ENCODE results near the gene SLC33A1. TPM values are rescaled to one million over a fixed set of nuclear protein-coding genes. Genes with fewer than 3 reads are reported as not detected.

SLC33A1 gene
- polyA plus RNA-seq (2013, experiment 1 of 2) = 21.6 TPM
- 24.3 TPM for polyA plus RNA-seq (2013, experiment 2 of 2)

- H3K18ac ChIP-seq (ENCODE audit: low read depth in 1 of 2, low read length in 2 of 2) = peak within 1 kb of the TSS; percentile 96 to 98
- DNase-seq = peak; percentile 99
- H3K9me3 ChIP-seq (ENCODE audit: control insufficient read depth, low read length) = no peaks in the 10 kb centered on the region
- peak within 1 kb of the TSS; percentile 85 for H4K91ac ChIP-seq (ENCODE audit: low read length)
- peak within 1 kb of the TSS; percentile 93 to 98 for H3K4me3 ChIP-seq (ENCODE audit: insufficient read depth in 1 of 2, low read depth in 1 of 2, low read length in 2 of 2)
- peak within 1 kb of the TSS; percentile 54 for H2AK5ac ChIP-seq (ENCODE audit: low read length, severe bottlenecking)
- H2BK5ac ChIP-seq (ENCODE audit: low read depth, low read length, poor library complexity, severe bottlenecking) = peak within 1 kb of the TSS; percentile 61
- peak within 1 kb of the TSS; percentile 96 for H2AFZ ChIP-seq (ENCODE audit: low read depth, low read length)
- peaks cover 8% of the 10 kb centered on the region for H3K4me1 ChIP-seq (ENCODE audit: control insufficient read depth, insufficient read depth, low read depth, low read length)
- peak within 1 kb of the TSS; percentile 81 for H3K27ac ChIP-seq (ENCODE audit: low read length, poor library complexity, severe bottlenecking)
- H3K4me2 ChIP-seq (ENCODE audit: low read length, poor library complexity, severe bottlenecking) = peak within 1 kb of the TSS; percentile 97
- H3K14ac ChIP-seq (ENCODE audit: low read length in 2 of 2) = peak within 1 kb of the TSS in 1 of 2 experiments; percentile 93
- peak within 1 kb of the TSS; percentile 61 for H2BK120ac ChIP-seq (ENCODE audit: low read depth, low read length)
- WGBS = 3% methylated on average over 50 of the region's 50 CpGs
- peak within 1 kb of the TSS; percentile 41 to 83 for H3K23ac ChIP-seq (ENCODE audit: low read length in 2 of 2)
- peaks cover 8% of the 10 kb centered on the region for H3K79me1 ChIP-seq (replicated peaks; ENCODE audit: low read length, poor library complexity, severe bottlenecking)
- peak within 1 kb of the TSS; percentile 98 for H3K9ac ChIP-seq (ENCODE audit: low read length)
- H2BK15ac ChIP-seq (ENCODE audit: low read depth, poor library complexity, severe bottlenecking) = no peak within 1 kb of the TSS
- peak within 1 kb of the TSS; percentile 88 to 91 for H3K4ac ChIP-seq (ENCODE audit: low read depth in 1 of 2, low read length in 2 of 2)
- peak within 1 kb of the TSS in 1 of 2 experiments; percentile 54 for H2BK12ac ChIP-seq (ENCODE audit: low read length in 2 of 2)
- H4K8ac ChIP-seq (ENCODE audit: low read length) = peak within 1 kb of the TSS; percentile 99
- peaks cover 0 to 11% of the 10 kb centered on the region in 2 experiments for H3K36me3 ChIP-seq (ENCODE audit: control insufficient read depth in 1 of 2, insufficient read depth in 2 of 2, low read depth in 1 of 2, low read length in 2 of 2)
- H3K27me3 ChIP-seq (ENCODE audit: control insufficient read depth in 1 of 2, insufficient read depth in 1 of 2, low read length in 2 of 2) = no peaks in the 10 kb centered on the region
These were observed at the start of gene SLC33A1 for GRCh38 chr3:155854141-155854940. TSS of gene SLC33A1 (minus strand) at chr3:155854427. CDS start at chr3:155853997, 430 bp downstream.

GRCh38 chr3:155895379-155895900 is 41.2 kb upstream of the SLC33A1 start:
- Histone ChIP-seq H2AFZ (ENCODE audit: low read depth, low read length) (no peak overlapping the region), H3K36me3 (ENCODE audit: control insufficient read depth in 1 of 2, insufficient read depth in 2 of 2, low read depth in 1 of 2, low read length in 2 of 2) (peaks cover 10 to 62% of the 10 kb centered on the region in 2 experiments), H2BK5ac (ENCODE audit: low read depth, low read length, poor library complexity, severe bottlenecking) (no peak overlapping the region), H3K4me2 (ENCODE audit: low read length, poor library complexity, severe bottlenecking) (no peak overlapping the region), H4K8ac (ENCODE audit: low read length) (no peak overlapping the region), H3K18ac (ENCODE audit: low read depth in 1 of 2, low read length in 2 of 2) (no peak overlapping the region), H2BK15ac (ENCODE audit: low read depth, poor library complexity, severe bottlenecking) (no peak overlapping the region), H3K23ac (ENCODE audit: low read length in 2 of 2) (no peak overlapping the region), H2BK120ac (ENCODE audit: low read depth, low read length) (no peak overlapping the region), H3K9ac (ENCODE audit: low read length) (no peak overlapping the region), H3K4ac (ENCODE audit: low read depth in 1 of 2, low read length in 2 of 2) (no peak overlapping the region), H4K91ac (ENCODE audit: low read length) (no peak overlapping the region), H3K9me3 (ENCODE audit: control insufficient read depth, low read length) (no peaks in the 10 kb centered on the region), H3K4me1 (ENCODE audit: control insufficient read depth, insufficient read depth, low read depth, low read length) (peaks cover 1% of the 10 kb centered on the region), H3K4me3 (ENCODE audit: insufficient read depth in 1 of 2, low read depth in 1 of 2, low read length in 2 of 2) (no peak overlapping the region), H3K27me3 (ENCODE audit: control insufficient read depth in 1 of 2, insufficient read depth in 1 of 2, low read length in 2 of 2) (no peaks in the 10 kb centered on the region), H2AK5ac (ENCODE audit: low read length, severe bottlenecking) (no peak overlapping the region), H3K14ac (ENCODE audit: low read length in 2 of 2) (no peak overlapping the region), H2BK12ac (ENCODE audit: low read length in 2 of 2) (no peak overlapping the region), H3K79me1 (replicated peaks; ENCODE audit: low read length, poor library complexity, severe bottlenecking) (peaks cover 12% of the 10 kb centered on the region), H3K27ac (ENCODE audit: low read length, poor library complexity, severe bottlenecking) (no peak overlapping the region)
- no peak for DNase-seq
- WGBS = 95% methylated on average over 7 of the region's 7 CpGs

- Histone ChIP-seq H2BK15ac (ENCODE audit: low read depth, poor library complexity, severe bottlenecking) (no peak overlapping the region), H3K9me3 (ENCODE audit: control insufficient read depth, low read length) (no peaks in the 10 kb centered on the region), H3K4me3 (ENCODE audit: insufficient read depth in 1 of 2, low read depth in 1 of 2, low read length in 2 of 2) (no peak overlapping the region), H3K4ac (ENCODE audit: low read depth in 1 of 2, low read length in 2 of 2) (no peak overlapping the region), H3K27me3 (ENCODE audit: control insufficient read depth in 1 of 2, insufficient read depth in 1 of 2, low read length in 2 of 2) (no peaks in the 10 kb centered on the region), H2AFZ (ENCODE audit: low read depth, low read length) (no peak overlapping the region), H4K91ac (ENCODE audit: low read length) (no peak overlapping the region), H2BK5ac (ENCODE audit: low read depth, low read length, poor library complexity, severe bottlenecking) (no peak overlapping the region), H2BK120ac (ENCODE audit: low read depth, low read length) (no peak overlapping the region), H3K4me1 (ENCODE audit: control insufficient read depth, insufficient read depth, low read depth, low read length) (peaks cover 3% of the 10 kb centered on the region), H4K8ac (ENCODE audit: low read length) (no peak overlapping the region), H3K9ac (ENCODE audit: low read length) (peak overlapping the region; percentile 59), H3K14ac (ENCODE audit: low read length in 2 of 2) (no peak overlapping the region), H3K23ac (ENCODE audit: low read length in 2 of 2) (no peak overlapping the region), H3K79me1 (replicated peaks; ENCODE audit: low read length, poor library complexity, severe bottlenecking) (peaks cover 11% of the 10 kb centered on the region), H3K36me3 (ENCODE audit: control insufficient read depth in 1 of 2, insufficient read depth in 2 of 2, low read depth in 1 of 2, low read length in 2 of 2) (peaks cover 7 to 29% of the 10 kb centered on the region in 2 experiments), H3K4me2 (ENCODE audit: low read length, poor library complexity, severe bottlenecking) (no peak overlapping the region), H3K27ac (ENCODE audit: low read length, poor library complexity, severe bottlenecking) (no peak overlapping the region), H2BK12ac (ENCODE audit: low read length in 2 of 2) (no peak overlapping the region), H2AK5ac (ENCODE audit: low read length, severe bottlenecking) (no peak overlapping the region), H3K18ac (ENCODE audit: low read depth in 1 of 2, low read length in 2 of 2) (no peak overlapping the region)
- 100% methylated on average over 1 of the region's 5 CpGs for WGBS
- DNase-seq = no peak
These were observed 37.1 kb upstream of the SLC33A1 start for GRCh38 chr3:155891321-155891720.

GRCh38 chr3:155890671-155891190 is 36.5 kb upstream of the SLC33A1 start:
- 100% methylated on average over 1 of the region's 2 CpGs for WGBS
- peak; percentile 75 for DNase-seq
- Histone ChIP-seq H2AK5ac (ENCODE audit: low read length, severe bottlenecking) (no peak overlapping the region), H4K8ac (ENCODE audit: low read length) (no peak overlapping the region), H2BK15ac (ENCODE audit: low read depth, poor library complexity, severe bottlenecking) (no peak overlapping the region), H3K27me3 (ENCODE audit: control insufficient read depth in 1 of 2, insufficient read depth in 1 of 2, low read length in 2 of 2) (no peaks in the 10 kb centered on the region), H3K36me3 (ENCODE audit: control insufficient read depth in 1 of 2, insufficient read depth in 2 of 2, low read depth in 1 of 2, low read length in 2 of 2) (peaks cover 7 to 25% of the 10 kb centered on the region in 2 experiments), H3K9ac (ENCODE audit: low read length) (peak overlapping the region; percentile 59), H4K91ac (ENCODE audit: low read length) (no peak overlapping the region), H3K4ac (ENCODE audit: low read depth in 1 of 2, low read length in 2 of 2) (no peak overlapping the region), H3K4me3 (ENCODE audit: insufficient read depth in 1 of 2, low read depth in 1 of 2, low read length in 2 of 2) (no peak overlapping the region), H3K4me2 (ENCODE audit: low read length, poor library complexity, severe bottlenecking) (no peak overlapping the region), H3K14ac (ENCODE audit: low read length in 2 of 2) (no peak overlapping the region), H2BK5ac (ENCODE audit: low read depth, low read length, poor library complexity, severe bottlenecking) (no peak overlapping the region), H3K79me1 (replicated peaks; ENCODE audit: low read length, poor library complexity, severe bottlenecking) (peaks cover 10% of the 10 kb centered on the region), H3K9me3 (ENCODE audit: control insufficient read depth, low read length) (no peaks in the 10 kb centered on the region), H2BK120ac (ENCODE audit: low read depth, low read length) (no peak overlapping the region), H2AFZ (ENCODE audit: low read depth, low read length) (no peak overlapping the region), H3K18ac (ENCODE audit: low read depth in 1 of 2, low read length in 2 of 2) (no peak overlapping the region), H3K23ac (ENCODE audit: low read length in 2 of 2) (no peak overlapping the region), H3K27ac (ENCODE audit: low read length, poor library complexity, severe bottlenecking) (no peak overlapping the region), H2BK12ac (ENCODE audit: low read length in 2 of 2) (no peak overlapping the region), H3K4me1 (ENCODE audit: control insufficient read depth, insufficient read depth, low read depth, low read length) (peaks cover 3% of the 10 kb centered on the region)
